ENCODE data around the gene DEPDC5. TPM values are rescaled to one million over a fixed set of nuclear protein-coding genes. Genes with fewer than 3 reads are reported as not detected.

Gene DEPDC5
- 9.1 and 11.2 TPM in 2 replicates for total RNA-seq

GRCh38 chr22:31753634-31754501 is at the start of gene DEPDC5:
DEPDC5 (plus strand) TSS chr22:31754019; CDS start chr22:31754922, 903 bp downstream.

GRCh38 chr22:31749636-31750364 is 4.0 kb upstream of the DEPDC5 start, which contains the start of gene PRR14L:
PRR14L (minus strand) TSS chr22:31750132; CDS start chr22:31738860, 11,272 bp downstream.

GRCh38 chr22:31943978-31944699 is 190.3 kb downstream of the DEPDC5 start, which contains the start of gene YWHAH:
YWHAH (plus strand) TSS chr22:31944535; CDS start chr22:31944734, 199 bp downstream.

Other genes starting within 250 kb of the DEPDC5 start
- 20.3 and 21.2 TPM in 2 replicates for gene PISD, start 91.8 kb upstream of the DEPDC5 start, total RNA-seq
- 10.0 and 12.0 TPM in 2 replicates for gene PRR14L, start 3.9 kb upstream of the DEPDC5 start, total RNA-seq
- 57.7 and 63.4 TPM in 2 replicates for gene YWHAH, start 190.5 kb downstream of the DEPDC5 start, total RNA-seq

All from bronchial smooth muscle cell (primary cell).